PFSK-1 (cell line): ENCODE measurements around the gene POLR3B.

ENCODE experiments used
- FOXP2 ChIP-seq: optimal IDR thresholded peaks from 2 replicates; pipeline ENCODE3; 2011; ENCODE audit warnings: borderline replicate concordance, control low read depth, inconsistent platforms; ENCODE audit not compliant: insufficient read depth; ENCODE audit errors: extremely low read length, extremely low read depth
- POLR2AphosphoS5 ChIP-seq: IDR thresholded peaks from 2 replicates; pipeline ENCODE4 v1.6.1; 2012; ENCODE audit warnings: low read depth, mild to moderate bottlenecking, control low read depth, low read length, moderate library complexity
- REST ChIP-seq, 2 experiments: IDR thresholded peaks; 2 replicates each; pipeline versions ENCODE4 v1.6.1 to v1.8.0; 2011 to 2012; ENCODE audit warnings: low read depth in 2 of 2, low read length in 2 of 2, control low read depth in 1 of 2, inconsistent platforms in 1 of 2, mild to moderate bottlenecking in 1 of 2, moderate library complexity in 1 of 2; ENCODE audit not compliant: insufficient read depth in 1 of 2
- SIN3A ChIP-seq: IDR thresholded peaks from 2 replicates; pipeline ENCODE4 v1.6.1; 2012; ENCODE audit warnings: mild to moderate bottlenecking, low read length, moderate library complexity, borderline replicate concordance; ENCODE audit not compliant: insufficient read depth
- TAF1 ChIP-seq: IDR thresholded peaks from 2 replicates; pipeline ENCODE4 v1.6.1; 2012; ENCODE audit warnings: low read length, control low read depth, borderline replicate concordance; ENCODE audit not compliant: insufficient read depth

Gene POLR3B

GRCh38 chr12:106310687-106311086 lies 46.9 kb upstream of the POLR3B start:
- TF ChIP-seq TAF1 (no peak), SIN3A (no peak), REST (IDR thresholded peaks at IDR 0.05; ENCODE audit: insufficient read depth in 1 of 2, low read depth in 2 of 2, low read length in 2 of 2) (no peak)

GRCh38 chr12:106311139-106311538 lies 46.4 kb upstream of the POLR3B start:
- TF ChIP-seq TAF1 (no peak), POLR2AphosphoS5 (no peak), FOXP2 (no peak), REST (IDR thresholded peaks at IDR 0.05; ENCODE audit: insufficient read depth in 1 of 2, low read depth in 2 of 2, low read length in 2 of 2) (no peak), SIN3A (no peak)

- TF ChIP-seq TAF1 = no peak
- no peak for TF ChIP-seq POLR2AphosphoS5
- no peak for TF ChIP-seq FOXP2
- no peak for TF ChIP-seq REST (IDR thresholded peaks at IDR 0.05; ENCODE audit: insufficient read depth in 1 of 2, low read depth in 2 of 2, low read length in 2 of 2)
- TF ChIP-seq SIN3A = no peak
Measured at GRCh38 chr12:106315523-106315922, 42.0 kb upstream of the POLR3B start.

- TF ChIP-seq POLR2AphosphoS5 = no peak
- no peak for TF ChIP-seq FOXP2
- TF ChIP-seq SIN3A = no peak
- no peak for TF ChIP-seq REST (IDR thresholded peaks at IDR 0.05; ENCODE audit: insufficient read depth in 1 of 2, low read depth in 2 of 2, low read length in 2 of 2)
- no peak for TF ChIP-seq TAF1
Measured at GRCh38 chr12:106317406-106318082, 40.0 kb upstream of the POLR3B start.
